Stromal cell of bone marrow (primary cell): ENCODE measurements around the gene POU2AF2.
"Not testable (repeated sequence)": the region's sequence is repeated elsewhere in the genome, so short reads cannot be mapped to it uniquely, and the experiment has no call there.

ENCODE experiments used
- DNase-seq: peaks from one replicate; pipeline ENCODE4 v3.0.0-alpha.2; 2012; ENCODE audit warnings: low read depth

POU2AF2 gene

GRCh38 chr11:111302298-111302697, 56.8 kb downstream of the POU2AF2 start:
- no peak for DNase-seq

DNA sequence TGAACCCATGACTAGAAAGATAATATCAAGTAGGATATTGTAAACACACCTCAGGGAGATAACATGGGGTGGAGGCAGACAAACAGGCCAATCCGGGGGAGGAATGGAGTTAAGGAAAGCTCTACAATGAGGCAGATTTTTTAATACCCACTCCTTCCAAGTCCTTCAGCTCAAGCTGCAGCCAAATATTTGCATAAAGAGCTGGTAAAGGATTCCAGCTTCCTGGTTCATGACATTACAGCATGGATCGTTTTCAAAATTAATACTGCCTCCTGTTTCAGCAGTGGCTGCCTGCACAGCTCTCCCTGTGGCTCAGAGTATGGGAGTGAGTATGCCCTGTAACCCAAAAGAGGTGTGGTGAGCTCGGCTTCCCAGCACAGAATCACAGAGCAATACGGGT, 57.9 kb downstream of the POU2AF2 start:
- DNase-seq = peak; percentile 7

DNA sequence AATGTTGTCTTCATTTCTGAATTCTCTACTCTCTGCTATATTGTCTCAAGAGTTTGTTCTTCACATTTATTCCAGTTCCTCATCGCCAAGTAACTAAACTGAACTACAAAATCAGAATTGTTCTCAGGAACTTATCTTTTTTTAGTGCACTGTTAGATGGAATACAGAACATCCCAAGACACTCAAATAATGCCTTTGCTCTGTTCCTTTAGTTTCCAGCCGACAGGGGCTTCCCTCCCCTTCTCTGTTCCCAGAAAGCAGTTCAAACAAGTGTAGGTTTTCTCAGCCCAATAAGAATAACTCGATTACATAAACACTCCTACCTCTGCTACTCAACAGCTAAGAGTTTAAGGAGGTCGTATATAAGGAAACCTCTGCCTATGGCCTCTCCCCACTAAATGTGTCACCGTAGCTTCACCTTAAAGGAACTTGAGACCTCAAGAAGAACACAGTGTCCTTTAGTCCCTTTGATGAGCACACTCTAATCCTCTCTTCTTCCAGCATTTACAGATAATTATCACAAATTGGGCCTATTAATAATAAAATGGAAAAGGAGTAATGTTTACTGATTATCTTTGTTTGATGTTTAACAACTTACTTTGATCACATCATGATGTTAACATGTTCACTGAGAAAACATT, 59.8 kb downstream of the POU2AF2 start:
- no peak for DNase-seq

DNA sequence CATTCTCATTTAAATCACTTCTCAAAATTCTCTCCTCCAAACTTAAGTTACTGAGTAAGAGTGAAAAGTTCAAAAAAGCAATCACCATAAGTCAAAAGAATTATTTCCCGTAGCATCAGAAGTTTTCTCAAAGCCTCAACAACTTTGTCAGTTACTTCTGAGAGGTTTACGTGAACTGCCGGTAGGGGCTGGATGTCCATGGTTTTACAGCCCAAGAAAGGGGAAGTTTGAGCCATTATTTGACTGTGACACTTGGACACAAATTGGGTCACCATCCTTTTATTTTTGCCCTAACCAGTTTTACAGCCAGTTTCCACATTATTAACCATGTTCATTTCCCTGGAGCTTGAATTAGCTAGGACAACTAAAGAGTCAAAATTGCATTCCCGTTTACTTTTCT, 60.4 kb downstream of the POU2AF2 start:
- DNase-seq = no peak

DNA sequence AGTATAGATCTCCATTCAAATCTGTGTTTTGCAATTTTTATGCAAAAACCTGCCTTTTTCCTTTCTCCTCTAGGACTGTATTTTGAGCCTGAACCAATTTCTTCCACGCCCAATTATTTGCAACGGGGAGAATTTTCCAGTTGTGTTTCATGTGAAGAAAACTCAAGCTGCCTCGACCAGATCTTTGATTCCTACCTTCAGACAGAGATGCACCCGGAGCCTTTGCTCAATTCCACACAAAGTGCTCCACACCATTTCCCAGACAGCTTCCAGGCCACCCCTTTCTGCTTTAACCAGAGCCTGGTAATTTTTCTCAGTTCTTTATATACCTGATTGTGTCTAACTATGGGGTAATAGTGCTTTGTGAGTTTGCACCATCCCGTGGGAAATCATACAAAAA, 60.8 kb downstream of the POU2AF2 start:
- DNase-seq = no peak

GRCh38 chr11:111307472-111308108, 62.1 kb downstream of the POU2AF2 start:
- DNase-seq = no peak

DNA sequence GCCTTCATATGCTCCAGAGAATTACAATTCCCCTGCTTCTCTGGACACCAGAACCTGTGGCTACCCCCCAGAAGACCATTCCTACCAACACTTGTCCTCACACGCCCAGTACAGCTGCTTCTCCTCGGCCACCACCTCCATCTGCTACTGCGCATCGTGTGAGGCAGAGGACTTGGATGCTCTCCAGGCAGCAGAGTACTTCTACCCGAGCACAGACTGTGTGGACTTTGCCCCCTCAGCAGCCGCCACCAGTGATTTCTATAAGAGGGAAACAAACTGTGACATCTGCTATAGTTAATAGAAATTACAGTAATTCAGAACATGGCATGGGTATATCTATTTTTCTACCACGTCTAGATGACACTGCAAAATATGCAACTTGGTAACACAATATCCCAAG, 62.6 kb downstream of the POU2AF2 start:
- DNase-seq = no peak

- DNase-seq = no peak
These were observed 63.8 kb downstream of the POU2AF2 start for GRCh38 chr11:111309215-111309915.

GRCh38 chr11:111310088-111310487, 64.6 kb downstream of the POU2AF2 start:
- no peak for DNase-seq

DNA sequence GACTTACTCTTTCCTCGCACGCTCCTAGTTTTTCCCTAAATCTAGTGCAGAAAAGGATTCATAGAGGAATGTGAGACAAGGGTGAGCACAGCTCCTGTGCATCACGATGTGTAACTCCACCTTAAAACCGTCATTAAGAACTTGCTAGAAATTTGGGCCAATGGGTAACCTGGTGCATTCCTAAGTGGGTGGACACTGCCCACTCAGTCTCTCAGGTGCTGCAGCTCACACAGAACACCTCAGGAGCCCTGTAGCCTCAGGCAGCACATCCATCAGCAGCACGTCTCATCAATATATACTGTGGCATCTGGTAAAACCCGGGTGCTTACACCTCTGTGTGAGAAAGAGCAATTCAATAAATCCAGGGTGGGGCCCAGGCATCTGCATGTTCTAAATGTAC, 65.2 kb downstream of the POU2AF2 start:
- no peak for DNase-seq

GRCh38 chr11:111312076-111312475, 66.6 kb downstream of the POU2AF2 start:
- DNase-seq = no peak

GRCh38 chr11:111319296-111319695, 73.8 kb downstream of the POU2AF2 start:
- no peak for DNase-seq

DNA sequence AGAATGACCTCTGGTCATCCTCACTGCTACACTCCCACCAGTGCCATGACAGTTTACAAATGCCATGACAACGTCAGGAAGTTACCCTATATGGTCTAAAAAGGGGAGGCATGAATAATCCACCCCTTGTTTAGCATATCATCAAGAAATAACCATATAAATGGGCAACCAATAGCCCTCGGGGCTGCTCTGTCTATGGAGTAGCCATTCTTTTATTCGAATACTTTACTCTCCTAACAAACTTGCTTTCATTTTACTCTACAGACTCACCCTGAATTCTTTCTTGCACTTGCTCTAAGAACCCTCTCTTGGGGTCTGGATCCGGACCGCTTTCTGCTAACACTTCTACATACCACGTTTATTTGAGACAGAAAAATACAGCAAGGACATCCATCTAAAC, 74.7 kb downstream of the POU2AF2 start:
- DNase-seq = not testable (repeated sequence)

GRCh38 chr11:111320728-111321568, 75.4 kb downstream of the POU2AF2 start:
- DNase-seq = no peak

DNA sequence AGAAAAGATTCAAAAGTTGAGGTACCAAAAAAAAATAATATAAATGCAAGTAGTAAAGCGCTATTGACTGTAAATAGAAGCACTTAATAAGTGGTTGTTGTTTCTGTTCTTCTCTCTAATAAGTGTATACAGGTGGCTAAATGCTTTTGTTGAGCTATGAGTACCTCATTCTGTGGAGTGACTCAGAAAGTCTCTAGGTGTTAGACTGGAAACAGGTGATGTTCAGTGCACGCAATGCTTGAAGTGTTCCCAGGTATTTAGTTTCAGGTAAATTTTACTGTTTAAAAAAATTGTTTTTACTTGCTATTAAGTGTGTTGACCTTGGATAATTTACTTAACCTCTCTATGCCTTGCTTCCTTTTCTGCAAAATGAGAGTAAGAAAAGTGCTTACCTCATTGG, 77.0 kb downstream of the POU2AF2 start:
- DNase-seq = no peak

DNA sequence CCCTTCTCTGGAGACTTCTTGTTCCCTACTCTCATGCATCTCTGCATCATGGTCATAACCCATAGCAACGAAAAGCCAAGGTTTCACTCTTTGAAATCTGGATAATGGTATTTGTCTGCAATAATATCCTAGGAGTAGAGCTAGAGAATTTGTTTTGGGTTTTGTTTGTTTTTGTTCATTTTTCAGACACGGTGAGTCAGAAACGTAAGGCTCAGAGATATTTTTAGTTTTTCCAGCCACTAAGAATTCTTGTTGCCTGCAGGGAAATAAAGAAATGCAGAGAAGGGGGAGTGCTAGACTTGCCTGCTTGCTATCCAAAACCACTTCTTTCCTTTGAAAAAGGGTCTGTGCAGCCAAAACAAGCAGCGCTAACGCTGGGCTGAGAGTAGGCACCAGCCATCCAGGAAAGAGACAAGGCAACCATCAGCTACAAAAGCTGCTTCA, 78.8 kb downstream of the POU2AF2 start:
- DNase-seq = peak; percentile 58

DNA sequence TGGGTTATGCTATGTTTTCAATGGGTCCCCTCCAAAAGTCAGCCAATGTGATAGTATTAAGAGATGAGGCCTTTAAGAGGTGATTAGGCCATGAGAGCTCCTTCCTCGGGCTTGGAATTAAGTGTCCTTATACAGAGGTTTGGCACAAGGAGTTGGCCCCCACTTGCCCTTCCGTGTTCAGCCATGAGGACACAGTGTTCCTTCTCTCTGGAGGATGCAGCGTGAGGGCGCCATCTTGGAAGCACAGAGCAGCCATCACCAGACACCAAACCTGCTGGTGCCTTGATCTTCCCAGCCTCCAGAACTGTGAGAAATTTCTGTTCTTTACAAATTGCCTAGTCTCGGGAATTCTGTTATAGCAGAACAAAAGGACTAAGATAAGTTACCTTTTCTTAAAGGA, 79.7 kb downstream of the POU2AF2 start:
- no peak for DNase-seq

DNA sequence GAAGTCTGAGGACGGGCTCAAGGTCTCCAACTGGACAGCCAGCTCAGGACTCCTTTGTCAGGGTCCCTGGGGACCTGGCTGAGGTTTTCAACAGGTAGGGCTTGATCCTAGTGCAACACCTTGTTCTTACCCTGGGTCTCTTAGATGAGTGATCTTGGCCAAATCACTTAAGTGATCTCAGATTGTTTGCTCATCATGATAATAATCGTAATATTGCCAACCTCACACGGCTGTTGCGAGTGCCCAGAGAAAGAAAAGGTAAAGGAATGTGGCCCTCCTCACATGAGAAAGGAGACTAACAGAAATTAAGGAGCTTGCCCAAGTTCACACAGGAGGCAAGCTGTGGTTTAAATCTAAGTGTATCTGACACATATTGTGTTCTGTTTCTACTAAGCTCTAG, 81.3 kb downstream of the POU2AF2 start:
- no peak for DNase-seq

- no peak for DNase-seq
These were observed 82.5 kb downstream of the POU2AF2 start for GRCh38 chr11:111327908-111328624.

DNA sequence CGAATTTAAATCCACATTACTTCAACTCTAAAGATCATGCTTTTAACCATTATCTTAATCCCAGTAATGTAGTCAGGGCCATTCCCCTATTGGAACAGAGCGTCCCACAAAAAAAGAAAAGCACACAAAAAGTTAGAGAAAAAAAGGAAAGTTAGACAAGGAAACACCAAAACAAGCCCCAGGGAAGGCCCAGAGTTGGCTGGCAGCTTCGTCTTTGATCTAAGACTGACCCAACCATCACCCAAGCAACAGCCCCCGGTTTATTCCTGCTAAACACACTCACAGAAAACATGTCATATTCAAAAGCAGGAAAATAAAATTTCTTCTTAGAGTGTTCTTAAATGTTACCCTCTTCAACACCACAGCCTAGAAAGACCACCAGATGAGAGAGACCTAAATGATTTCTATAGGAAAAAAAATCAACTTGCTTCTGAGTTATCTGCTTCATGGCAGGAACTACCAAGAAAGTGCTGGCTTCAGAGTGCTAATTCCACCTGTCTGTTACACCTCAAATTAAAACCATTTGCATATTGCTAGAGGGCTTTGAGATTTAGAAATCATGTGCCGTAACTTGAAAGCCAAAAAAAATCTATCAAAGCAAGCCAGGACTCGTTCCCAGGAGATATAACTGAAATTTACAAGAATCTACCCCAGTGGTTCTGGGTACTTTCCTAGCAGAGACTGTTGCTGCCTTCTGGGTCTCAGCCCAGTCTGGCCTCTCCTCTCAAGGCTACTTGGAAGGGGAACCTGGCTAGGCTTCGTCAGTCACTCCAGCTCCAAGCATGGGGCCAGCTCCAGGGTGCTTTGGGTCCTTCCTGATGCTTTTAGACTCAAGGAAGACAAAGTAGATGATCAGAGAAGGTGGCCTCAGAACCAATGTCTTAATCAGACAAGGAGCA, 84.0 kb downstream of the POU2AF2 start:
- DNase-seq = no peak
